ENCODE data around the gene CELF5. TPM values are rescaled to one million over a fixed set of nuclear protein-coding genes. Genes with fewer than 3 reads are reported as not detected.

CELF5 gene
- total and polyA plus RNA-seq, 10 donors, result 0.05 to 0.19 (median 0.10) TPM; not detected in 7

GRCh38 chr19:3196064-3196932, 28.2 kb upstream of the CELF5 start:
- no peak for TF ChIP-seq POLR2AphosphoS5 (IDR thresholded peaks at IDR 0.05)
- TF ChIP-seq CTCF (IDR thresholded peaks at IDR 0.05 in 8 of 11, conservative IDR thresholded peaks at IDR 0.05 in 3 of 11), result no peak
- TF ChIP-seq POLR2A (IDR thresholded peaks at IDR 0.05), result no peak
- H3K36me3 ChIP-seq, result peaks cover 0 to 99% (median 45%) of the 10 kb centered on the region in 6 donors

GRCh38 chr19:3196933-3197205, 27.6 kb upstream of the CELF5 start:
- no peak for DNase-seq
- peaks cover 0 to 100% (median 50%) of the 10 kb centered on the region in 6 donors for H3K36me3 ChIP-seq
- H3K9me3 ChIP-seq, result no peaks in the 10 kb centered on the region
- intact Hi-C loops (cut with DNase I; ENCODE audit: low total_unique reads), result no loop called here
- peaks cover 0 to 19% (median 0%) of the 10 kb centered on the region in 6 donors for H3K4me1 ChIP-seq
- no peak overlapping the region for H3K4me3 ChIP-seq
- H3K27me3 ChIP-seq (replicated peaks in 1 of 7), result no peaks in the 10 kb centered on the region
- TF ChIP-seq POLR2AphosphoS5 (IDR thresholded peaks at IDR 0.05), result no peak
- WGBS, 5 donors, result 88 to 99% (median 98%) methylated on average over 8 to 14 of the region's 14 CpGs
- no peak overlapping the region for H3K27ac ChIP-seq

More at GRCh38 chr19:3196064-3196932, 28.2 kb upstream of the CELF5 start:
- no peak overlapping the region for H3K27ac ChIP-seq
- H3K4me3 ChIP-seq, result no peak overlapping the region
- no peaks in the 10 kb centered on the region for H3K9me3 ChIP-seq
- peaks cover 0 to 25% (median 0%) of the 10 kb centered on the region in 6 donors for H3K4me1 ChIP-seq
- no peaks in the 10 kb centered on the region for H3K27me3 ChIP-seq (replicated peaks in 1 of 7)
- DNase-seq, result no peak
- intact Hi-C loops (cut with DNase I; ENCODE audit: low total_unique reads), result no loop called here
- WGBS, 5 donors, result 92 to 95% (median 93%) methylated on average over 15 to 42 of the region's 42 CpGs

GRCh38 chr19:3198901-3199700, 25.4 kb upstream of the CELF5 start:
- DNase-seq, result no peak
- Histone ChIP-seq H3K4me3 (no peak overlapping the region), H3K27me3 (replicated peaks in 1 of 7) (no peaks in the 10 kb centered on the region), H3K36me3 (peaks cover 0 to 100% (median 53%) of the 10 kb centered on the region in 6 donors), H3K9me3 (no peaks in the 10 kb centered on the region), H3K4me1 (no peaks in the 10 kb centered on the region), H3K27ac (no peak overlapping the region)
- 93 to 96% (median 95%) methylated on average over 30 to 43 of the region's 43 CpGs for WGBS, 5 donors
- TF ChIP-seq CTCF (IDR thresholded peaks at IDR 0.05 in 8 of 11, conservative IDR thresholded peaks at IDR 0.05 in 3 of 11) (no peak), POLR2AphosphoS5 (IDR thresholded peaks at IDR 0.05) (peak in 1 of 3 donors; percentile 12)
- intact Hi-C loops (cut with DNase I; ENCODE audit: low total_unique reads), result no loop called here

GRCh38 chr19:3201072-3201700, 23.3 kb upstream of the CELF5 start:
- no peak for DNase-seq
- WGBS, 5 donors, result 94 to 98% (median 95%) methylated on average over 33 to 39 of the region's 39 CpGs
- Histone ChIP-seq H3K27me3 (replicated peaks in 1 of 7) (no peaks in the 10 kb centered on the region), H3K4me3 (no peak overlapping the region), H3K27ac (no peak overlapping the region), H3K36me3 (peaks cover 0 to 100% (median 62%) of the 10 kb centered on the region in 6 donors), H3K4me1 (no peaks in the 10 kb centered on the region), H3K9me3 (no peaks in the 10 kb centered on the region)
- intact Hi-C loops (cut with DNase I; ENCODE audit: low total_unique reads), result no loop called here
- peak in 1 of 3 donors; percentile 23 for TF ChIP-seq POLR2AphosphoS5 (IDR thresholded peaks at IDR 0.05)
- TF ChIP-seq CTCF (IDR thresholded peaks at IDR 0.05 in 8 of 11, conservative IDR thresholded peaks at IDR 0.05 in 3 of 11), result no peak
